Mucosa of stomach (tissue), 1 donor: ENCODE measurements around the gene MCAM.
A peak's percentile ranks its signal among the peaks of the same experiment; 100 is the strongest.

ENCODE experiments used
- H3K27me3 ChIP-seq: one replicate; pipeline ENCODE4 v1.7.0; 2013; ENCODE audit warnings: mild to moderate bottlenecking, low read length; ENCODE audit not compliant: control insufficient read depth, insufficient read depth
- H3K36me3 ChIP-seq: one replicate; pipeline ENCODE4 v1.7.0; 2013; ENCODE audit warnings: low read length; ENCODE audit not compliant: control insufficient read depth, insufficient read depth
- H3K4me1 ChIP-seq: one replicate; pipeline ENCODE4 v1.7.0; 2013; ENCODE audit warnings: mild to moderate bottlenecking, low read length; ENCODE audit not compliant: control insufficient read depth, insufficient read depth
- H3K4me3 ChIP-seq: one replicate; pipeline ENCODE4 v1.7.0; 2013; ENCODE audit warnings: low read length
- H3K9ac ChIP-seq: one replicate; pipeline ENCODE4 v1.7.0; 2013; ENCODE audit warnings: mild to moderate bottlenecking, low read length, moderate library complexity
- H3K9me3 ChIP-seq: one replicate; pipeline ENCODE4 v1.7.0; 2013; ENCODE audit warnings: mild to moderate bottlenecking, low read length, moderate library complexity; ENCODE audit not compliant: control insufficient read depth
- donor health status: Pancreatic carcinoma.

Gene MCAM, protein sequence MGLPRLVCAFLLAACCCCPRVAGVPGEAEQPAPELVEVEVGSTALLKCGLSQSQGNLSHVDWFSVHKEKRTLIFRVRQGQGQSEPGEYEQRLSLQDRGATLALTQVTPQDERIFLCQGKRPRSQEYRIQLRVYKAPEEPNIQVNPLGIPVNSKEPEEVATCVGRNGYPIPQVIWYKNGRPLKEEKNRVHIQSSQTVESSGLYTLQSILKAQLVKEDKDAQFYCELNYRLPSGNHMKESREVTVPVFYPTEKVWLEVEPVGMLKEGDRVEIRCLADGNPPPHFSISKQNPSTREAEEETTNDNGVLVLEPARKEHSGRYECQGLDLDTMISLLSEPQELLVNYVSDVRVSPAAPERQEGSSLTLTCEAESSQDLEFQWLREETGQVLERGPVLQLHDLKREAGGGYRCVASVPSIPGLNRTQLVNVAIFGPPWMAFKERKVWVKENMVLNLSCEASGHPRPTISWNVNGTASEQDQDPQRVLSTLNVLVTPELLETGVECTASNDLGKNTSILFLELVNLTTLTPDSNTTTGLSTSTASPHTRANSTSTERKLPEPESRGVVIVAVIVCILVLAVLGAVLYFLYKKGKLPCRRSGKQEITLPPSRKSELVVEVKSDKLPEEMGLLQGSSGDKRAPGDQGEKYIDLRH

DNA sequence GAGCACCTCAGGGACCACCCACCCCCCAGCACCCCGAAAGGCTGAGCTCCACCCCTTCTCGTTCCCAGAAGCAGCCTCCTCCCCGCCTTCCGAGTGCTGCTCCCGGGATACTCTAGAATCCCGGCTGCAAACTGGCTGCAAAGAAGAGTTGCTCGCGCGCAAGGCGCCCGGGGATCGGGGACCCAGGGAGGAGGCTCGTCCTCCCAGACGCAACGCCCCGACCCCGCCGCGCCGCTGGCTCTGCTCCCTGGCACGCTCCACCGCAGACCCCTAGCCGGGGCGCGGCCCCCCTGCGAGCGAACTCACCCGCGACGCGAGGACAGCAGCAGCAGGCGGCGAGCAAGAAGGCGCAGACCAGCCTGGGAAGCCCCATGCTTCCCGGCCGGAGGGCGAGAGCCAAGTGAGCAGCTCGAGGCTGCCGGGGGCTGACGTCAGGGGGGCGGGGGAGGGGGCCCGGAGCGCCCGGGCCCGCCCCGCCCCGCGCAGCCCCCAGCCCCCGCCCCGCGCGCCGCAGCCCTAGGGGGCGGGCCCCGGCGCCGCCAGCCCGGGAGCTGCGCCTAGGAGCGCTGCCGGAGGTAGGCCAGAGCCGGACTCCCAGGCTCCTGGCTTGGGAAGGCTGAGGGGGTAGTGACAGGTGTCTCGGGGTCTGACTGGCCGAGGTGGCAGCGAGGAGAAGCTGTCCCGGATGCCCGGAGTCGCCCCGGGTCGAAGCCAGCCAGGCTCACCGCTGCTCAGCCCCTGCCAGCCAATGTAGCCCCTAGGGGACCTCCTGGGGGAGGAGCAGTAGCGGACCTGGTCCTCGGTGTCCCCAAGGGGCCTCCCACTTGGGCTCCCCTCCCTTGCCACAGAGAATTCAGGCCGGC, at the start of gene MCAM:
Gene MCAM (minus strand): TSS at position 402 of the 863 bp plus-strand sequence. CDS start 29 bp downstream, at position 373.
- peaks cover 66% of the 10 kb centered on the region for H3K27me3 ChIP-seq
- H3K9ac ChIP-seq = peak within 1 kb of the TSS; percentile 61
- H3K4me1 ChIP-seq = peaks cover 44% of the 10 kb centered on the region
- H3K36me3 ChIP-seq = no peaks in the 10 kb centered on the region
- no peaks in the 10 kb centered on the region for H3K9me3 ChIP-seq
- H3K4me3 ChIP-seq = no peak within 1 kb of the TSS

DNA sequence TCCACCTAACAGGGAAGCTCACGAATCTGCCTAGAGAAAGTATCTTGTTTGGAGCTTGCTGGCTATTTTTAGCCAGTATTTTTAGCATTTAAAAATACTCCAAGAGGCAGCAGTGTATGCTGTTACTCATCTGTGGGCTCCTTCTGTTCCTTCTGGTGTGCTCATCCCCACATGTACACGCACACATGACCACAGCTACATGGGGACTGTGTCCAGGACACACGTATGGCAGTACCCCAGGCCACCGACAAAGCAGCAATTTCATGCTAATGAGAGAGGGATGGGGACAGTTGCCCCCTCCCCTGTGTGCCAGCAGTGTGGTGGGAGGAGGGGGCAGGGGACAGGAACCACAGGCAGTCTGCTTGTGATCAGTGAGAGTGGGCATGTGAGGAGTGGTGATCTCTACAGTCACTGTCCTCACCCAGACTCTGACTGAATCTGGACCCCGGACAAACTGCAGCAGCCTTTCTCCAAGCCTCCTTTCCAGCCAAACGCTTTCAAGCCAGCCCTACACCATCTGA, 48.2 kb upstream of the MCAM start:
- H3K4me3 ChIP-seq = no peak overlapping the region
- peaks cover 16% of the 10 kb centered on the region for H3K27me3 ChIP-seq
- no peaks in the 10 kb centered on the region for H3K9me3 ChIP-seq
- H3K9ac ChIP-seq = no peak overlapping the region
- no peaks in the 10 kb centered on the region for H3K36me3 ChIP-seq
- peaks cover 64% of the 10 kb centered on the region for H3K4me1 ChIP-seq

DNA sequence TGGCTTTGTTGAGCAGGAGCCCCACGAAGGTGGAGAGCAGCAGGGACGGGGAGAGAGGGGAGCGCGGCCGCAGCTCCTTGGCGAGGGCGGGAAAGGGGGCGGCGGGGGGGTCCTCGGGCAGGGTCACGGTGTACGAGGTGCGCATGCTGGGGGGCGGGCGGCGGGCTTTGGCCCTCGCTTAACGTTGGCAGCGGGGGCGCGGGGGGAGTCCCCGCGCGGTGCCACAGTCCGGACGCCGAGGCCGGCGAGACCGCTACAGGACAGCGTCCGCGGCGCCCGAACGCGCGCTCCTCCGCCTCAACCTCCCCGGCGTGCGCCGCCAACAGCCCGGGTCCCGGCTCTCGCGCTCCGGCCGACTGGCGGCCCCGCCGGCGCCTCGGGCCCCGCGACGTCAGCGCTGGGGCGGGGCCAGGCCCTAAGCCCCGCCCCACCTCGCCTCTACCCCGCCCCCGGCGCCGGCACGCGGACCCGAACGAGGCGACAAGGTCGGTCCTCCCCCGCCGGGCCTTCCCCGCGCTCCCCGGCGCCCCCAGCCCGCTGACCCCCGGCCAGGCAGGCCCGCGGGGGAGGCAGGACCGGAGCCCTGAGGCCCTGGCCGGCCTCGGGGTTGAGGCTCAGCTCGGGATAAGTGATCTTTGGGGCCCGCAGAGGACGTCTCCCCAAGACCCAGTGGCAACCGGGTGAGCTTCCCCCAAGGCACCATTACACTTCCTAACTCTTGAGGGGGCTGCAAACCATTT, 47.1 kb upstream of the MCAM start:
- Histone ChIP-seq H3K9me3 (no peaks in the 10 kb centered on the region), H3K27me3 (peaks cover 16% of the 10 kb centered on the region), H3K4me1 (peaks cover 53% of the 10 kb centered on the region), H3K9ac (peak overlapping the region; percentile 42), H3K4me3 (no peak overlapping the region), H3K36me3 (no peaks in the 10 kb centered on the region)

DNA sequence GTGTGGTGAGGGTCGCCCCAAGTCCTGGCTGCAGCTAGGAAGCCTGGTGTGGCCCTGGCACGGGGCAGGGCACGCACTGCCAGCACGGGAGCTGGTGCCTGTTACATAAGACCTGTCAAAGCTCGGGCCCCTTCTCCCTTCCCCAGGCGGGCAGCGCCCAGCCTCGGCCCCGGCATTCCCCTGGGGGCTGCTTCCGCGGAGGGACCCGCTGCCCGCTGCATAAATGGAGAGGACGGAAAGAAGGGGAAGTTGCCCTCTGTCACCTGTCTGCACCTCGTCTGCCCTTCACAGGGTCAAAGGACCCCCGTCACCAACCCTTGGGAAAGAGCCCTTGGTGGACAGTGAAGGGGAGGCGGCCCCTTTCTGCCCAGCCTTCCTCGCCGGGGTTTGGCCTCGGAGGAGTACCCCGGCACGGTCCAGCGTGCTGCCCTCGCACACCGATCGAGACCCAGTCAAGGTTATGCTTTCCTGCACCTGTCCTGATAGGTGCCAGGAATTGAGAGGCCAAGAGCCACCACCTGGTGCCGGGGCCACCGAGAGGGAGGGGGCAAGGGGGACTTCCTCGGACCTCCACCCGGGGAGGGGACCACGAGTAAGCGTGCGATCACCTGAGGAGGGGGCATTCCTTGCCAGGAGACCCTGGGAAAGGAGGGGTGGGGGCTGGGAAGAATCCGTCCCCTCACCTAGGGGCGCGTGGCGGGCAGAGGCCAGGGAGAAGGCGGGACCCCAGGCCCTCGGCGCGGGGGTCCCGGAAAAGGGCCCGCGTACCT, 46.3 kb upstream of the MCAM start:
- Histone ChIP-seq H3K9ac (peak overlapping the region; percentile 42), H3K9me3 (no peaks in the 10 kb centered on the region), H3K4me3 (no peak overlapping the region), H3K4me1 (peaks cover 45% of the 10 kb centered on the region), H3K36me3 (no peaks in the 10 kb centered on the region), H3K27me3 (peaks cover 16% of the 10 kb centered on the region)

DNA sequence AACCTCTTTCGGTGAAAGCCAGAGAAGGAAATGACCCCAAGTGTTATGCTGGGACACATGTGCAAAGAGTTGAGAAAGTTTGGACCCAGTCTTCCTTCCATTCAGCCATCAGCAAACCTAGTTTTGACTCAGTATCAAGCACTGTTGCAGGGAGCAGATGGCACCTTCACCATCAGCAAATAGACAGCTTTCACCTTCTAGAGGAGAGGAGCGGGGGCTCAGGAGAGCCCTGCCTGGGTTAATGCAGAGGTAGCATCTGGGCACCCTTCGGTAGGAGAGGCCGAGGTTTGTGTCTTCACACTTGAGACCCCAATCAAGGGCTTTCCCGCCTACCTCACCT, 45.8 kb upstream of the MCAM start:
- Histone ChIP-seq H3K9ac (no peak overlapping the region), H3K4me1 (peaks cover 40% of the 10 kb centered on the region), H3K4me3 (no peak overlapping the region), H3K36me3 (no peaks in the 10 kb centered on the region), H3K27me3 (peaks cover 16% of the 10 kb centered on the region), H3K9me3 (no peaks in the 10 kb centered on the region)

DNA sequence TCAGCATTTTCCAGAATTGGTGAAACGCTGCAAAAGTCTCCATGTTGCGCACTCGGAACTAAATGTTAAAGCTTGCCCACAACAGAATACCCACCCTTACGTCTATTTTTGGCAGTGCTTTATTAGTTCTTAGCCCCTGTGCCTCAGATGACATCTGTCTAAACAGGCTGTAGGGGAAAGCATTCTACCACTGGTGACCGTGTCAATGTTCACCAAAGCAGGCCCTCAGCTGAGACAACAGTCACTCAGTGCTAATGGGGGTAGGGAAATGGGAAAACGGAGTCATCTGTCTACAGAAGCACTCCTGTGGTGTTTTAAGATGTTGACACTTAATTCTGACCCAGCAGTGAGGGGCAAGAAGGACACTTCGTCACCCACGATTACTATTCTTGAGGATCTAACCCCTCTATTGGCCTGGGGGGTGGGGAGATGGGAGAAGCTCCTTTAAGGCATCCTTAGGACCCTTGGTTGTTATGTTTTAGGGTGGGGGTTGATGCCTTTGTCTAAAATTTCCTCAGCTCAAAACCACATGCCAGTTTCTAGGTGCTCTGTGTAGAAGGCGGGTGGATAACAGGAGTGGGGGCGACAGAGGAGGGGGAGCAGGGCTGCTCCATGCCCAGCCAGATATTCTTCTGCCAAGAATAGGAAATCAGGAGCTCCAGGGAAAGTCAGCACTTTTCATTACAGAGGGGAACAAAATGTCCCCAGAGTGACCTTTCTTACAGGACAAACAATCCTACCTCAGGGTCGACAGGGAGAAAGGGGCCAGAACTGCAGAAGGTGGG, 45.2 kb upstream of the MCAM start:
- Histone ChIP-seq H3K9me3 (no peaks in the 10 kb centered on the region), H3K4me3 (no peak overlapping the region), H3K27me3 (peaks cover 16% of the 10 kb centered on the region), H3K36me3 (no peaks in the 10 kb centered on the region), H3K9ac (no peak overlapping the region), H3K4me1 (peaks cover 34% of the 10 kb centered on the region)

DNA sequence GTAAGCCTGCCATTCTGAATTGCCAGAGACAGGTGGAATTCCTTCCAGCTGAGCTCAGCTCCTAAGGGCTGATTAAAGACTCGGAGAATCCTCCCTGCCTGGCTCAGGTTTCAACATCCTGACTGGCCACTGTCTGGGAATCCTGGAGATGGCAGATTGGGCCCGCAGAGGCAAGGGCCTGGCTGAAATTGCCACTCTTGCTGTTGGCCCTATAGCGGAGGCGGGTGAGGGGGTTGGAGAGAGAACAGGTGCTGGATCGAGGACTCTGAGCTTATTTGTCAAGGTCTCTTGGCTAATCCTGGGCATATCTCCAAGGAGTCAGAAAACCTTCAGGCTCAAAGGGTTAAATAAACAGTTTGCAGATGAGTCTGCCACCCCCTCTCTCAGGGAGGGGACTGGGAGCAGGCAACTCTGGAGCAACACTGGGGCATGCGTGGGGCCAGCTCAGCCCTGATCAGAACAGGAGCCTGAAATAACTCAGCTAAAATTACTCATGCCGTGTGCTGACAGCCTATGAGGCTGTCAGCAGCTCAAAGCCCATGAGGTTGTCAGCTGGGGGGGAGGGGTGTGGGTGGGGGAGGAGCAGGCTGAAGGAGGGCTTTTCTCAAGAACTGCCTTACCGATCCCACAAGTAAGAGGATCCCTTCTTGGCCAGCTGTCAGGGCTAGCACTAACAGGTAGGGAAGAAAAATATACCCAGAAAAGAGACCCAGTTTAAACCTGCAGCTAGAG, 44.3 kb upstream of the MCAM start:
- Histone ChIP-seq H3K4me1 (peaks cover 26% of the 10 kb centered on the region), H3K9ac (peak overlapping the region; percentile 2)

DNA sequence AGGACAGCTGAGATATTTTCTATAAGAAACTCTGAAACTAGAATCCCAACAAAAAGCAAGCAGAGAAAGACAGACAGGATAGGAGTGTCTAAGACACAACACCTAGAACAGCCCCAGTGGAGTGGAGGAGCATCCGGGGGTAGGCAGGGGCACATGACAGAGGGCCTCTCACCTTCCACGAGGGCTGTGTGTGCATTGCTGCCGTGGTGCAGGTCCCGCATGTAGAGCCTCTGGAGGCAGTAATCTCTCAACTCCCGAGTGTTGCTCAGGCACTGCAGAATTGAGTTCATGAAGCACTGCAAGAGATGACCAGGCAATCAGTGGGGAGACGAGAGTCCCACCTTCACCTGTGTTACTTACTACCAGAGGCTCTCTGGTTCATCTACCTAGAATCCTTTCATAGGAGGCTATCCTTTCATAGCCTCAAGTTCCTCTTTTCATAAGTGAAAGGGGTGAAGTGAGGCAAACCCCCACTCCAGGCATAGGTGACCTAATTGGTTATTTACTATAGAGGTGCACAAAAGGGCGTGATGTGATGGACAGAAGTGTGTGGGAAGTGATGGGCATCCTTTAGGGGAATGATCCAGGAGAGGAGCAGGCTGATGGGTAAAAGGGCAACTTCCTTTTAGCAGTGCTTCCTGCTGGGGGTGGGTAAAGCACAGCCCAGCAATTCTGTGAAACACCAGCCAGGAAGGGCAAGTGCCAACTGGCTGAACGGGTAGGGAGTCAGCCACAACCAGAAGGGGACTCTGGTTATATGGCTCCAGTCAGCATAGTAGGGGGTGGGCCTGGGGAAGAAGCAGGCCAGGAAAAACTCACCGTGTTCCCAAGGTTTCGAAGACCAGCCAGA, 42.7 kb upstream of the MCAM start:
- Histone ChIP-seq H3K4me3 (no peak overlapping the region), H3K9me3 (no peaks in the 10 kb centered on the region), H3K36me3 (no peaks in the 10 kb centered on the region), H3K4me1 (peaks cover 22% of the 10 kb centered on the region), H3K27me3 (peaks cover 11% of the 10 kb centered on the region), H3K9ac (no peak overlapping the region)

More for the DNA sequence above, 44.3 kb upstream of the MCAM start:
- H3K9me3 ChIP-seq = no peaks in the 10 kb centered on the region
- no peaks in the 10 kb centered on the region for H3K36me3 ChIP-seq
- no peak overlapping the region for H3K4me3 ChIP-seq
- H3K27me3 ChIP-seq = peaks cover 16% of the 10 kb centered on the region

DNA sequence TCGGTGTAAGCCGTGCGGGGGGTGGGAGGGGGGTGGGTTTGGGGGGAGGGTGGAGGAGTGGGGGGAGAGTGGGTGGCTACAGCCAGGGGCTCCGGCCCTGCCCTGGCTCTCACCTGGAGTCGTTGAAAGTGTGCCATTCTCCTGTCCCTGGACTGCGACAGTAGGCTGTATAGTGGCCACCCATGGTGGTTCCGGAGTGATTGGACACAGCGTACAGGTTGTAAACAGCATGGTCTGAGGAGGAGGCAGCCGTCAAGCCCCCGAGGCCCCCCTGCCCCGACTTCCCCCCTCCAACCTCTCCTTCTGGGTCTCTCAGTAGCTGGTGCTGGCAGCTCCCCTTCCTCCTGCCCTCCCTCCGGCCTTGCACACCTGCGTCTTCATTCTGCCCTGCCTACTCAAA, 40.1 kb upstream of the MCAM start:
- no peaks in the 10 kb centered on the region for H3K36me3 ChIP-seq
- H3K4me1 ChIP-seq = peaks cover 22% of the 10 kb centered on the region
- peak overlapping the region; percentile 74 for H3K9ac ChIP-seq
- no peaks in the 10 kb centered on the region for H3K27me3 ChIP-seq
- H3K9me3 ChIP-seq = no peaks in the 10 kb centered on the region
- H3K4me3 ChIP-seq = no peak overlapping the region
